GM21723 (cell line): ENCODE measurements around the gene SEZ6L.

Experiments used
- ATAC-seq: cut with Tn5 transposase; IDR thresholded peaks from one replicate; pipeline ENCODE4 v1.9.1; 2021; ENCODE audit warnings: mild to moderate bottlenecking, moderate library complexity; ENCODE audit not compliant: unreplicated experiment

Gene SEZ6L

DNA sequence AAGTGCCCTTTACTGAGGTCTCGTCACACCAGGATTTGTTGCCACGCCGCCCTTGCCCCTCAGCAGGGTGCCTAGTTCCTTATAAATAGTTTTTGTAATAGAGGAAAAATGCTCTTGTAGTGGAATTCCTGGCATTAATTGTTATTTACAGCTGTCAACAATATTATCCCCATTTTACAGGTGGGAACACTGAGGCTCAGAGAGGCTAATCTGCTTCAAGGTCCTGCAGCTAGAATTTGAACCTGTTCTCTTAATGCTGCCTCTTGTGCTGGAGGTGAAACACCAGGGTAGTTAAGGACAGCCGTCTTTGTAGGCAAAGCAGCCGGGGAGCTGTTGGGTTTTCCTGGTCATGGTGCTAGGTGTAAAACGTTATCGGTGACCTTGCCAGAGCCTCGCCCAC, 159.0 kb downstream of the SEZ6L start:
- ATAC-seq, result no peak

DNA sequence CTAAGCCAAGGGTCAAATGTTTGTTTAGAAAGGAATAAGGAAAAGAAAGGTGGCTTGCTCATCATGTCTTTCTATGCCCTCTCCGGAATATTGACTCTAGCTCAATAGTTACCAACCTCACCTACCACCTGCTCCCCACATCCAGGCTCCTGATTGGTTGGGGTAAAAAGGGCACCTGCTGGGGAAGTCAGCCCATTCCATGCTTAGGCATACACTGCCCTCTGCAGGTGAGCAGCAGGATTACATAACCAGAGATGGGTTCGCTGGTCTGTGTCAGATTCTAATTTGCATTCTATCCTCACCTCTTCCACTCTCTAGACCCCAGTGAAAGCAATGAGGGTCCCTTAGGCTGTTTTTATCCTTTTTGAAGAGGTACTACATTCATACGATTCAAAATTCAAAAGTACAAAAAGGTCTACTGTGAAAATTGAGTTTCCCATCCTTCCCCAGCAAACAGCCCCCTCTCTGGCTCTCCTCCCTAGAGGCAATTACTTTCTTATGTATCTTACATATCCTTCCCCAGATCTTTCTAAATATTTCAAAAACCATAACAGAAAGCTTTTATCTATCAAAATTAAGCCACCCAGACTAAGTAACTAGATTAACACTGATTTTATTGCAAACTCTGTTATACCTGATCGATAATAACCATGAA, 161.8 kb downstream of the SEZ6L start:
- no peak for ATAC-seq

DNA sequence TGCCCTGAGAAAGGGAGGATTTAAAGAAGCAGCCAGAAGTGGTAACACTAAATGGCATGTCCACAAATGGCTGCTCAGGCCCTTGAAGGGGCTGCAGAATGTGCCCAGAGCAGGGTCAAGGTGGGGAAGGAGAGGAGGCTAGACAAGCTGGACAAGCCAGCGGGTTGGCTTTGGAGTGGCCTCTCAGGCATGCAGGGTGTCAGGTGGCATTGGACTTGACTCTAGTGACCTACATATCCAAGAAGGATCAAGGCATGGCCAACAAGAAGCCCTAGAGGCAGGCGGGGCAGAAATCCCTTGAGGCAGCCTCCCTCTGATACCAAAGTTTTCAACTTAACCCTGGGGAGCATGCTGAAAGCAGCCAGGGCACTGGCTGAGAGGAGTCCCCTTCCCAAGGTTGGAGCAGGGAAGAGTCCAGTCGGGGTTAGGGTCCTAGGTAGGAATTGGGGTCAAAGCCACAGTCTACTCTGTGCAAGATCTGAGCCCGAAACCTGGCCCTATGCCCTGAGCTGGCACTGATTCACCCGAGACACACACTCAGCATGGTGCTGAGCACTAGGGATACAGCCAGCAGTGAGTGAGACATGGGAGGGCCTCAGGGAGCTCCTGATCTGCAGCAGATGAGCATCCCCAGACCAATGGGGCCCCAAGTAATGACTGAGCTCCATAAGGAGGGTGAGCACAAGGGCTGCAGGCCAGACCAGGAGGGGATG, 164.0 kb downstream of the SEZ6L start:
- no peak for ATAC-seq

DNA sequence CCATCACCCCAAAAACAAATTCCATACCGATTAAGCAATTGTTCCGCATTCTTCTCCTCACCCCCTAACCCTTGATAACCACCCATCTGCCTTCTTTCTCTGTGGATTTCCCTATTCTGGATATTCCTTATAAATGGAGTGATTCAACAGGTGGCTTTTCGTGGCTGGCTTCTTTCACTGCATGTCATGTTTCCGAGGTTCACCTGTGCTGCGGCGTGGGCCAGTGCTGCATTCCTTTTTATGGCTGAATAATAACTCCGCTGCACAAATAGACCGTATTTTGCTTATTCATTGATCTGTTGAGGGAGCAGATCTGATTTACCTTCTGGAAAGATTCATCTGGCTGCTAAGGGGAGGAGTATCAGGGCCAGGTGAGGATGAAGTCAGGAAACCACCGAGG, 165.0 kb downstream of the SEZ6L start:
- no peak for ATAC-seq

DNA sequence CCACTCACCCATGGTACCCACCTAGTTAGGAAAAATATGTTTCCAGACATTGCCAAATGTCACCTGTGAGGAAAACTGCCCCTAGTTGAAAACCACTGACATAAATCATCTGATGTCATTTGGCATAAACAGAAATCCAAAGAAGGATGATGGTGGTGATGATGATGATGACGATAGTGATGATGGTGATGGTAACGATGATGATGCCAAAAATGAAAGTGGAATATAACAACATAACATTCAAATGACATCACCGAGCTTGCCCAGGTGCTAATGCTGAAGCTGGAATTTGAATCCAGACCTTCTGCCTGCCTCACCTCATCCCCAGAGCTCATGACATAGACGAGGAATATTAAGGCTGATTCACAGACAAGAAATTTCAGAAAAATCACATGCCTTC, 167.5 kb downstream of the SEZ6L start:
- ATAC-seq, result no peak

DNA sequence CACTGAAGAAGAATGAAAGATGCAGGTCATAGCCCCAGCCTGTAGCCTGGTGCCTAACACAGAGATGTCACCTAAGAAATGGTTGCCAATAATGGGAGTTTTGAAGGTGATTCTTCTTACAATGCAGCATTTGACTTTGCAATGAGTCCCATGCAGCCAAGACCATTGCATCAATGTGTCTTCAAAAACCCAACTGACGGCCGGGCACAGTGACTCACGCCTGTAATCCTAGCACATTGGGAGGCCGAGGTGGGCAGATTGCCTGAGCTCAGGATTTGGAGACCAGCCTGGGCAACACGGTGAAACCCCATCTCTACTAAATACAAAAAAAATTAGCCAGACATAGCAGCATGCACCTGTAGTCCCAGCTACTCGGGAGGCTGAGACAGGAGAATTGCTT, 170.5 kb downstream of the SEZ6L start:
- ATAC-seq, result no peak

DNA sequence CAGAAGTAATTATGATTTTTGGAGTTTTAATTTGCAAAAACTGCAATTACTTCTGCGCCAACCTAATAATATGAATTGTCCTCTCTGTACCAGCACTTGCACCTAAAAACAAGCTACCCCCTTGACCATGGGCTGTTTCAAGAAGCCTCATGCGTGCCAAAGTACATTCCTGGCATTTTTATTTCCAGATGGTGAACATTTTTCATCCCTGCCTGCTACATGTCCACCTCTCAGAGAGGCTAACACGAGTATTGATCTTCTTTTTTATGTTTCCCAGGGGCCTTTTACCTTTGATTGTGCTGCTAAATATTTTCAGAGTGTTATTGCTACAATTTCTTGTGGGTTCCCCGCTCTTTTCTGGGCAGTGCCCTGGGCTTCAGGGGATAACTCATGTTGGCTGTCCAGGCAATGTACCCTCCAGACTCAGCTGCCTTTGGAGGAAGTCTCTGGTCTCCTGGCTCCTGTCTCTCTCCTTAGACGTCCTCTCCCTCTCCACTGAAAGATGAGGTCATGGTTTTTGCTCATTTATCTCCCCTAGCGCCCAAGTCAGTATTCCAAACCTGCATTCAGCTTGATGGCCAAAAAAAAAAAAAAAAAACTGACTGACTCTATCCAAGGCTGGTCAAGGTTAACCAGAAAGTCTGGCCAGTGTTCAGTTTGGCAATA, 173.6 kb downstream of the SEZ6L start:
- no peak for ATAC-seq

GRCh38 chr22:26345496-26345895, 176.2 kb downstream of the SEZ6L start:
- ATAC-seq, result no peak

DNA sequence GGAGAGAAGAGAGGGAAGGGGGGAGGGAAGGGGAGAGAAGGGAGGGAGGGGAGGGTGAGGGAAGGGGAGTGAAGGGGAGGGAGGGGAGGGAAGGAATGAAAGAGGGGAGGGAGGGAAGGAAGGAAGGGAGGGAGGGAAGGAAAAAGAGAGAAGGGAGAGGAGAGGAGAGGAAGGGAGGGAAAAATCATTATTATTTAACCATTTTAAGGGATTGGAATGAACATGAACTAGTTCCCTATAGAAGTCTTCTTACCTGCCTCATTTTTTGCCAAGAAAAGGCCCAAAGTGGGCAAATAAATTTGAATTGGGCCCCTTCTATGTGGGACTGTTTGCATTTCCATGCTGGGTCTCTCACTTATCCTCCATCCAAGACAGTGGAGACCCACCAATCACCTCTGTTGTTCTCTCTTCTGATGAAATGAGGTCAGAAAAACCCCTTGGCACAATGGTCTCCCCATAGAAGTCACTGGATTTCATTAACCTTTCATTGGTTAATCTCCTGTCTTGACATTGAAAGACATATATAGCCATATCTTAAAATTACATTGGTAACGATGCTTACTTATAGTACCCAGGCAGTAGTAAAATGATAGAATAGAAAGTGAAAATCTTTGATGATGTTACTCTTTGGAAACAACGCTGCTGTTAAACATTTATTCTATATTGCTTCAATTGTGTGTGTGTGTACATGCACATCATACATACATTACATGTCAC, 179.7 kb downstream of the SEZ6L start:
- no peak for ATAC-seq

DNA sequence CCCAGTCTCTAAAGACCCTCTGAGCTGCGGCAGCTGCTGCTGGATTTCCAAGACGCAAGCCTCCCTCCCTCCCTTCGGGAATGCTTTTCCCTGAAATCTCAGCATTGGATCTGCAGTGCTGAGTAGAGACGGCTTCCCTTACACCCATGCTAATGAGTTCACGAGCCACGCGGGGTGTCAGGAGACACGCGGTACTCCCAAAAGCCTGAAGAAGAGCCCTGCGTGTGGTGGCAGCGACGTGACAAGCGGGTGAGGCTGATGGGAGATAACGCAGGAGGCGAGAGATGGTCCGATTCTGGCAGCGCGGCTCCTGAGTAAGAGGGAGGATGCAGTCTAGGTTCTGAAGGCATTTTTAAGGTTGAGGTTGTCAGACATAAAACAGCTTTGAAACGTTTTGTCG, 185.4 kb downstream of the SEZ6L start:
- no peak for ATAC-seq

- ATAC-seq, result no peak
Measured at GRCh38 chr22:26357281-26357680, 188.0 kb downstream of the SEZ6L start.

DNA sequence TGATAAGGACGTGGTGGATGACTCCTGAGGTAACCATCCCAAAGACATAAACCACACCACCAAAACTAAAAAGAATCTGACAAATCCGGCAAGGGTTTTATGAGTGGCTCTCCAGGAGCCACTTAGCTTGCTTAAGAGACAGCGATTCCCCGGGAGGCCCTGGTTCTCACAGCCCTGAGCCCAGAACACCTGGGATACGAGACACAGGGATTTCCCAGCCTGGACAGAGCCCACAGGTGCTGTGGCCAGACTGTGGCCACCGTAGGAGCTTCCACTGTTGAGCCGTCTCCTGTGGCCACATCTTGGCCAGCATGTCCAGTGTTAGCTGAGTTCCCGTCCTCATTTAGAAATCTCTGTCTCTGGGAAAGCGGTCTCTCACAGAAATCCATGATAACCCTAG, 188.6 kb downstream of the SEZ6L start:
- no peak for ATAC-seq

DNA sequence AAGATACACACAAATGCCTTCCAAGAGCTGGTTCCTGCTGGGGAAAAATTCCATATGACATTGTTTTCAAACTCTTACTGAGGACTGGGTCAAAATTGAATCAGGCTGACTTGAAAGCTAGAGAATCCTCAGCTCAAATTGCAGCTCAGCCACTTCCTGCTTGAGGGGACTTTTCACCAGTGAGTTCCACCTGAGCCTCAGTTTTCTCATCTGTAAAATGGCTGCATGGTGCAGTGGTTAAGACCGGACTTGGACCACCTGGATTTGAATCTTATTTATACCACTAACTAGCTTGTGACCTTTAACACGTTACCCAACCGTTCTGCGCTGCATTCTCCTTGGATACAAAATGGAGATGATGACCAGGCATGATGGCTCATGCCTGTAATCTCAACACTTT, 189.9 kb downstream of the SEZ6L start:
- no peak for ATAC-seq

DNA sequence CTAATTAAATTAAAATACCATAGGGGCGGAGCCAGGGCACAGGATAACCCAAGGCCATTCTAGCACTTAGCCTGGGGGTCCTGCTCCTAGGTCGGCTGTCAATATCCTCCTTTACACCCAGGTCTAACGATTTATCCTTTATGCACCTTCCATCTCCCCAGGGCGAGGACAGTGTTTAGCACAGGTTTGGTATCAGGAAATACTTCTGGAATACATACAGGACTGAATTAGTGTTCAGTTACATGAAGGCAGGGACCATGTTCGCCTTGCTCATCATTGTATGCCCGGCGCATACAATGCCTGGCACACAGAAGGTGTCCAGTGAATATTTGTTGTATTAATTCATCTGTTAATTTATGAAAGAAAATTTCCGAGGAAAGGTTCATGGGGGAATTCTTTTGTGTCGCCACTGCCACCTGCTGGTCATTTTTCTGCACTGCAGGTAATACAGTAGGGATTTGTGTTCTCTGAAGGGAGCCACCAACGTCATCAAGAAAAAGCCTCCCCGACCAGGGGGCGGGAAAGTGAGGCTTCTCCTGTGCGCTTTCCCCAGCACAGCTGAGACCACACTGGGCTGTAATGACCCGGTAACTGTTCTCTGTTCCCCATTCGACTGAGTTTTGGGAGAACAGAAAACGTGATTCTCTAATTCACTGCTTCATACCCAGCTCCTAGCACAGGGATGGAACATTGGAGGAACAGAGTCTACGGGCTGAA, 191.1 kb downstream of the SEZ6L start:
- ATAC-seq, result no peak

DNA sequence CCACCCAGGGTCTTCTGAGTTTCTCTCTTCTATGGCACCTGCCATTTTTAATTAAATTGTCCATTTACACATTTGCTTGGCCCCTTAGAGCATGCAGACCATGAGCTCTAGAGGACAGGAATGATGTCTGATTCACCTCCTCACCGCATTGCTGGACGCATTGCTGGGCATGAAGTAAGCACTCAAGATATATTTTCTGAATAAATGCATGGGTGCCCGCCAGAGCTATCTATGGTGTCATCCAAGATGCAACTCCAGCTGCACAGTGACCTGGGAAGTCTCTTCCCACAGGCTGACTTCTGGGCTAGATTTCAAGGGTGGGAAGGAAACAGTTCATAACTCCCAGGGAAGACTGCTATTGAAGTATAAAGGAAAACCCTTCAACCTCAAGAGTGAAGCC, 193.2 kb downstream of the SEZ6L start:
- ATAC-seq, result no peak

- no peak for ATAC-seq
Measured at GRCh38 chr22:26364066-26365015, 195.1 kb downstream of the SEZ6L start.

DNA sequence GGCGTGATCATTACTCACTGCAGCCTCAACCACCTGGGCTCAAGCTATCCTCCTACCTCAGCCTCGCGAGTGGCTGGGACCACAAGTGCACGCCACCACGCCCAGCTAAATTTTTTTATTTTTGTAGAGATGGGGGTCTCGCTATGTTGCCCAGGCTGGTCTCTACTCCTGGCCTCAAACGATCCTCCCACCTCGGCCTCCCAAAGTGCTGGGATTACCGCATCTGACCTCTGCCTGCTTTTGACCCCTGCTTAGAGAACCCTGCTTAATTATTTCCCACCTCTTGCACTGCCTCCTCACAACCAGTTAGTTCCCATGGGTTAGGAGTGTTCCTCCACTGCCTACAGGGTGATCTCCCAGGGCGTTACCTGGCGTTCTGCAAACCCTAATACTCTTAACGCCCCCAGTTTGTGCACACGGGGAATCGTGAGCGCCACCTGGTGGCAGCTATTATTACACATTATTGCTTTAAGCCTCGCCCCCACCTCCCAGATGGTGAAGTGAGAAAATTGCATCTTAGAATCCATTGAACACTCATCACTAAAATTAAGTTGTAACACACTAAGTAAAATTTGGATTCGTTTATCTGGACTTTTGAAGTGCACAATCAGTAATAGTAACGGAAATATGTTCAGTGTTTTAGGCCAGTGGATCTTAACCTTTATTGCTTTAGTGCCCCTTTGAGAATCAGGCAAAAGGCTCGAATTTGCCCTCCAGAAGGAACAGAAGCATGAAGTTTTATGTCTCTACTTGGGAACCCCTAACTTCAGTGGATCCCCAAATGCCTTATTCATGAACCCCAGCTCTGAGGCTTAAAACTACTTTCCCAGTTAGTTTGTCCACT, 198.4 kb downstream of the SEZ6L start:
- ATAC-seq, result no peak

GRCh38 chr22:26372890-26373289, 203.6 kb downstream of the SEZ6L start:
- no peak for ATAC-seq
